NOMO-1 (cell line): ENCODE measurements around the gene ARHGEF12.

Source experiments
- DNase-seq, 2 experiments: peaks; one replicate each; lab custom pipeline; 2025; ENCODE audit not compliant: unreplicated experiment in 2 of 2; lab: John Stamatoyannopoulos, UW

The ARHGEF12 gene

GRCh38 chr11:120317689-120318480 lies 18.3 kb upstream of the ARHGEF12 start:
- no peak for DNase-seq

GRCh38 chr11:120318906-120319305 lies 17.3 kb upstream of the ARHGEF12 start:
- DNase-seq: no peak

- DNase-seq: no peak
These were observed 11.0 kb upstream of the ARHGEF12 start, which contains the start of gene TLCD5 for GRCh38 chr11:120324932-120325810. Gene TLCD5 (plus strand): TSS chr11:120325299. CDS start chr11:120327442, 2,143 bp downstream.

GRCh38 chr11:120326228-120326627 lies 10.0 kb upstream of the ARHGEF12 start:
- DNase-seq: no peak

GRCh38 chr11:120326845-120327281 lies 9.3 kb upstream of the ARHGEF12 start:
- DNase-seq: no peak

- no peak for DNase-seq
These were observed 8.9 kb upstream of the ARHGEF12 start for GRCh38 chr11:120327311-120327710.

- no peak for DNase-seq
These were observed 6.7 kb upstream of the ARHGEF12 start for GRCh38 chr11:120329556-120329955.

- no peak for DNase-seq
These were observed 6.2 kb upstream of the ARHGEF12 start for GRCh38 chr11:120330045-120330444.

- no peak for DNase-seq
These were observed 4.8 kb upstream of the ARHGEF12 start for GRCh38 chr11:120331301-120331996.

GRCh38 chr11:120332822-120333716 lies 3.1 kb upstream of the ARHGEF12 start:
- DNase-seq: no peak

- no peak for DNase-seq
These were observed 2.4 kb upstream of the ARHGEF12 start for GRCh38 chr11:120333801-120334200.

GRCh38 chr11:120334332-120334731 lies 1.9 kb upstream of the ARHGEF12 start:
- no peak for DNase-seq

GRCh38 chr11:120334894-120335462 lies 1.2 kb upstream of the ARHGEF12 start:
- DNase-seq: peak; percentile 20 to 72

GRCh38 chr11:120335556-120335907 lies 681 bp upstream of the ARHGEF12 start:
- no peak for DNase-seq

GRCh38 chr11:120336641-120337354 lies 585 bp downstream of the ARHGEF12 start:
- DNase-seq: no peak

GRCh38 chr11:120337355-120338106 lies 1.3 kb downstream of the ARHGEF12 start:
- DNase-seq: no peak

- no peak for DNase-seq
These were observed 2.1 kb downstream of the ARHGEF12 start for GRCh38 chr11:120338107-120338933.
